OCI-LY7 (cell line): ENCODE measurements around the gene PSPC1.

Experiments
- EZH2phosphoT487 ChIP-seq: fragments of 200-600 bp; sonication (generic); IDR thresholded peaks from 2 replicates; pipeline ENCODE4 v1.6.1; 2018; ENCODE audit warnings: low read depth, borderline replicate concordance, mild to moderate bottlenecking, mixed run types, antibody characterized with exemption, low read length, moderate library complexity, mixed read lengths
- TF ChIP-seq, protein P1 (sequence below): fragments of 200-600 bp; sonication (generic); conservative IDR thresholded peaks from 2 replicates; pipeline ENCODE4 v1.5.1; 2014; ENCODE audit warnings: mild to moderate bottlenecking, antibody characterized with exemption, low read length, moderate library complexity, mixed read lengths

DNA sequence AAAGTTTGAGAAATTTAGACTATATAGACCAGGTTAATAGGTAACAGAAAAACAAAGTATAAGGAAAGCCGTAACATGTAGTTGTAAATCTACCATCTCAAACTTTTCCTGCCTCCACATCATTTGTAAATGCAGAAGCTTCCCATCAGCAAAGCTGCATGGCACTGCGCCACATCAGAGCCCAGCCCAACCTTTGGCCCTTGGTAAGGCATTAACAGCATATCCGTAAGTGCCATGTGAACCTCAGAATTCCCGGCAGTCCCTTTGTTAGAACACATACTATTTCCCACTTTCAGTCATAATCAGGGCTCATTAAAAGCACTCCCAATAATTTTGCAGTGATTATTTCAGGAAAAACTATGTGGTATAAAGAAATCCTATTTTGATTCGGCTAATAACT lies 97.7 kb downstream of the PSPC1 start:
- TF ChIP-seq, protein P1, sequence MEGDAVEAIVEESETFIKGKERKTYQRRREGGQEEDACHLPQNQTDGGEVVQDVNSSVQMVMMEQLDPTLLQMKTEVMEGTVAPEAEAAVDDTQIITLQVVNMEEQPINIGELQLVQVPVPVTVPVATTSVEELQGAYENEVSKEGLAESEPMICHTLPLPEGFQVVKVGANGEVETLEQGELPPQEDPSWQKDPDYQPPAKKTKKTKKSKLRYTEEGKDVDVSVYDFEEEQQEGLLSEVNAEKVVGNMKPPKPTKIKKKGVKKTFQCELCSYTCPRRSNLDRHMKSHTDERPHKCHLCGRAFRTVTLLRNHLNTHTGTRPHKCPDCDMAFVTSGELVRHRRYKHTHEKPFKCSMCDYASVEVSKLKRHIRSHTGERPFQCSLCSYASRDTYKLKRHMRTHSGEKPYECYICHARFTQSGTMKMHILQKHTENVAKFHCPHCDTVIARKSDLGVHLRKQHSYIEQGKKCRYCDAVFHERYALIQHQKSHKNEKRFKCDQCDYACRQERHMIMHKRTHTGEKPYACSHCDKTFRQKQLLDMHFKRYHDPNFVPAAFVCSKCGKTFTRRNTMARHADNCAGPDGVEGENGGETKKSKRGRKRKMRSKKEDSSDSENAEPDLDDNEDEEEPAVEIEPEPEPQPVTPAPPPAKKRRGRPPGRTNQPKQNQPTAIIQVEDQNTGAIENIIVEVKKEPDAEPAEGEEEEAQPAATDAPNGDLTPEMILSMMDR: no peak
- TF ChIP-seq EZH2phosphoT487: no peak
